ENCODE data around the gene GM2A. TPM values are rescaled to one million over a fixed set of nuclear protein-coding genes. Genes with fewer than 3 reads are reported as not detected.

GM2A gene
- total and polyA plus RNA-seq, 2 of the 13 experiments (the other 11 are each of a cell fraction or from before 2014, with no cell fraction given): 14.6 to 29.6 TPM

GRCh38 chr5:151234476-151235238, 18.3 kb upstream of the GM2A start (continued):
- TF ChIP-seq ZNF430 (CRISPR knock-in tag; IDR thresholded peaks at IDR 0.05) (peak; percentile 56; the same call in 1 of the 2 replicates), ZFP91 (CRISPR knock-in tag; IDR thresholded peaks at IDR 0.05; ENCODE audit: borderline replicate concordance) (peak; percentile 99), HMG20A (CRISPR knock-in tag; IDR thresholded peaks at IDR 0.05; ENCODE audit: borderline replicate concordance) (peak; percentile 90; the same call in 1 of the 2 replicates), CBFB (CRISPR knock-in tag; IDR thresholded peaks at IDR 0.05) (peak; percentile 96), FOXA3 (CRISPR knock-in tag; IDR thresholded peaks at IDR 0.05) (peak; percentile 74), FOXK1 (CRISPR knock-in tag; IDR thresholded peaks at IDR 0.05; ENCODE audit: borderline replicate concordance, low read depth) (peak; percentile 75; the same call in 1 of the 2 replicates), MED1 (CRISPR knock-in tag; IDR thresholded peaks at IDR 0.05) (peak; percentile 82), PHF21A (CRISPR knock-in tag; IDR thresholded peaks at IDR 0.05) (peak; percentile 82), ZBTB34 (CRISPR knock-in tag; IDR thresholded peaks at IDR 0.05) (no peak), SAP130 (CRISPR knock-in tag; IDR thresholded peaks at IDR 0.05; ENCODE audit: low read depth) (peak; percentile 76), ZNF12 (CRISPR knock-in tag; IDR thresholded peaks at IDR 0.05) (peak; percentile 50), IRF2 (CRISPR knock-in tag; IDR thresholded peaks at IDR 0.05) (peak; percentile 64), TBX2 (CRISPR knock-in tag; IDR thresholded peaks at IDR 0.05; ENCODE audit: borderline replicate concordance) (peak; percentile 54; the same call in 1 of the 2 replicates), STAT5B (CRISPR knock-in tag; IDR thresholded peaks at IDR 0.05) (no peak), DPF2 (CRISPR knock-in tag; IDR thresholded peaks at IDR 0.05; ENCODE audit: borderline replicate concordance, low read depth) (peak; percentile 33; the same call in 1 of the 2 replicates), PHF8 (CRISPR knock-in tag; IDR thresholded peaks at IDR 0.05) (peak; percentile 33; the same call in 1 of the 2 replicates), HCFC1 (IDR thresholded peaks at IDR 0.05; ENCODE audit: low read depth, low read length) (no peak), NFE2 (CRISPR knock-in tag; IDR thresholded peaks at IDR 0.05) (no peak), THYN1 (CRISPR knock-in tag; IDR thresholded peaks at IDR 0.05; ENCODE audit: borderline replicate concordance, low read depth) (no peak), ZNF788 (CRISPR knock-in tag; IDR thresholded peaks at IDR 0.05; ENCODE audit: borderline replicate concordance) (0 out of 2 replicates have a peak, but pooled peaks have one; percentile 59), ARNTL (CRISPR knock-in tag; IDR thresholded peaks at IDR 0.05) (peak; percentile 64; the same call in 1 of the 2 replicates), ZNF563 (CRISPR knock-in tag; IDR thresholded peaks at IDR 0.05) (0 out of 2 replicates have a peak, but pooled peaks have one; percentile 27), ZNF331 (CRISPR knock-in tag; IDR thresholded peaks at IDR 0.05) (peak; percentile 25), ISL2 (CRISPR knock-in tag; IDR thresholded peaks at IDR 0.05) (peak; percentile 65), ZBTB25 (CRISPR knock-in tag; IDR thresholded peaks at IDR 0.05) (0 out of 2 replicates have a peak, but pooled peaks have one; percentile 29)
